Upper lobe of right lung (tissue), 1 donor: ENCODE measurements around the gene TENM3. TPM values are rescaled to one million over a fixed set of nuclear protein-coding genes. Genes with fewer than 3 reads are reported as not detected.

Experiments used
- ATAC-seq: fragments of 200-7000 bp; cut with Tn5 transposase; one replicate; pipeline ENCODE4 v1.9.1; 2020; ENCODE audit warnings: mild to moderate bottlenecking, moderate library complexity
- DNase-seq: peaks from one replicate; pipeline ENCODE4 v3.0.0-alpha.2; 2020
- H3K27ac ChIP-seq: fragments of 200-600 bp; one replicate; pipeline ENCODE4 v1.8.0; 2022
- H3K27me3 ChIP-seq: fragments of 200-600 bp; one replicate; pipeline ENCODE4 v1.8.0; 2022; ENCODE audit warnings: mild to moderate bottlenecking
- H3K36me3 ChIP-seq: fragments of 200-600 bp; one replicate; pipeline ENCODE4 v1.8.0; 2022
- H3K4me1 ChIP-seq: fragments of 200-600 bp; one replicate; pipeline ENCODE4 v1.8.0; 2022
- H3K4me3 ChIP-seq: fragments of 200-600 bp; one replicate; pipeline ENCODE4 v1.8.0; 2022; ENCODE audit warnings: mild to moderate bottlenecking
- H3K9me3 ChIP-seq: fragments of 200-600 bp; one replicate; pipeline ENCODE4 v1.8.0; 2022
- intact Hi-C: fragments of 100-400 bp; cut with DNase I; formaldehyde crosslinking; loops from one replicate; pipeline ENCODE4 v1.11.0; 2022
- total RNA-seq: library from RNA; stranded (reverse); fragmentation: NEBNext Ultra II Directional; extraction: Animal tissue kit (Norgen Biotek cat#: 25700); gene quantifications from one replicate; pipeline ENCODE4 v1.2.1, GENCODE V29; 2021
- TF ChIP-seq, protein P1 (sequence below): fragments of 200-600 bp; IDR thresholded peaks from one replicate; pipeline ENCODE4 v1.8.0; 2022; ENCODE audit warnings: antibody characterized with exemption
- donor health status: DM: no; HTN: yes; CAD: no; lungs with severe emphysema.

Gene TENM3
- total RNA-seq, 1 donor from 2014 or later: 5.6 TPM

DNA sequence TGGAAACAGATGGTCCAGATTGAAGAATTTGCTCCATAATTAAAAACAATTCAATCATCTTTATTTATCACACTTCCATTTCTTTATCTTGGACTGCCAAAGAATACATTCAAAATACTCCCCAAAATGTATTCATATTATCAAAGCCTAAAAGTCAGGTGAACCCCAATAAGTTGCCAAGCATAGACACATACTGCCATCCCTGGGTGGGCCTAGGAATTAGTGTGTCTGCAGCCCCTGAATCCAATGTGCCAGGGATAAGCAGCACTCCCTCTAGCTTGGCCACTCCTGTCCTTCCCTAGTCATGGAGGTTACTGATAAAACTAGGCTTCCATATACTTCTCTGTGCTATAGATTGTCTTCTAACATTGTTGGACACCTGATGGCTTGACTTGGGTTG is 199.9 kb downstream of the TENM3 start:
- Histone ChIP-seq H3K9me3 (no peaks in the 10 kb centered on the region), H3K4me3 (no peak overlapping the region), H3K36me3 (no peaks in the 10 kb centered on the region), H3K4me1 (no peaks in the 10 kb centered on the region), H3K27me3 (peaks cover 18% of the 10 kb centered on the region), H3K27ac (no peak overlapping the region)
- DNase-seq (no peak), ATAC-seq (no peak)
- intact Hi-C loops: no loop called here
- TF ChIP-seq, protein P1, sequence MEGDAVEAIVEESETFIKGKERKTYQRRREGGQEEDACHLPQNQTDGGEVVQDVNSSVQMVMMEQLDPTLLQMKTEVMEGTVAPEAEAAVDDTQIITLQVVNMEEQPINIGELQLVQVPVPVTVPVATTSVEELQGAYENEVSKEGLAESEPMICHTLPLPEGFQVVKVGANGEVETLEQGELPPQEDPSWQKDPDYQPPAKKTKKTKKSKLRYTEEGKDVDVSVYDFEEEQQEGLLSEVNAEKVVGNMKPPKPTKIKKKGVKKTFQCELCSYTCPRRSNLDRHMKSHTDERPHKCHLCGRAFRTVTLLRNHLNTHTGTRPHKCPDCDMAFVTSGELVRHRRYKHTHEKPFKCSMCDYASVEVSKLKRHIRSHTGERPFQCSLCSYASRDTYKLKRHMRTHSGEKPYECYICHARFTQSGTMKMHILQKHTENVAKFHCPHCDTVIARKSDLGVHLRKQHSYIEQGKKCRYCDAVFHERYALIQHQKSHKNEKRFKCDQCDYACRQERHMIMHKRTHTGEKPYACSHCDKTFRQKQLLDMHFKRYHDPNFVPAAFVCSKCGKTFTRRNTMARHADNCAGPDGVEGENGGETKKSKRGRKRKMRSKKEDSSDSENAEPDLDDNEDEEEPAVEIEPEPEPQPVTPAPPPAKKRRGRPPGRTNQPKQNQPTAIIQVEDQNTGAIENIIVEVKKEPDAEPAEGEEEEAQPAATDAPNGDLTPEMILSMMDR: no peak

DNA sequence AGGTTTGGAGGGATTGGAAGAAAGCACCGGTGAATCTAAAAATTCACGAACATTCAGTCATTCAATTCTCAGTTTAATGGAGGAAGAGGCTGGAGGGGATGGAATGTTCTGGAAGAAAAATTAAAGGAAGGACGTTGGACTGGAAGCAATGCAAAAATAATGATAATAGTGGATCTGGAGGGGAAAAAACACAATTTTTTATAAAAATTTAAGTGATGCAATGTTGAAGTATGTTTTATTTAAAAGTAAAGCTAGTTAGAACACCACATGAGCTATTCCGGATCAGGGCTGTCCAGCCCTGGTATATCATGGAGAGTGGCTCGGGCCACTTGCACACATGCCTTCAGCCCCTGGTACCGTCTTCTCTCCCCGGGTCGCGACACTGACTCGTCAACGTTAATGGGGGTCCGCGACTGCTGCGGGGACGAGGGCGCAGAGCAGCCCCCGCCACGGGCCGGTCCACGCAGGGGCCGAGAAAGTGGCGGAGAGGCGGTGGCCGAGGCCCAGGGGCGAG is 204.6 kb downstream of the TENM3 start:
- intact Hi-C loops: no loop called here
- Histone ChIP-seq H3K27me3 (peaks cover 59% of the 10 kb centered on the region), H3K4me3 (peak overlapping the region; percentile 47), H3K36me3 (no peaks in the 10 kb centered on the region), H3K27ac (no peak overlapping the region), H3K4me1 (peaks cover 5% of the 10 kb centered on the region), H3K9me3 (no peaks in the 10 kb centered on the region)
- TF ChIP-seq, protein P1: no peak
- ATAC-seq: peak; percentile 22
- no peak for DNase-seq

DNA sequence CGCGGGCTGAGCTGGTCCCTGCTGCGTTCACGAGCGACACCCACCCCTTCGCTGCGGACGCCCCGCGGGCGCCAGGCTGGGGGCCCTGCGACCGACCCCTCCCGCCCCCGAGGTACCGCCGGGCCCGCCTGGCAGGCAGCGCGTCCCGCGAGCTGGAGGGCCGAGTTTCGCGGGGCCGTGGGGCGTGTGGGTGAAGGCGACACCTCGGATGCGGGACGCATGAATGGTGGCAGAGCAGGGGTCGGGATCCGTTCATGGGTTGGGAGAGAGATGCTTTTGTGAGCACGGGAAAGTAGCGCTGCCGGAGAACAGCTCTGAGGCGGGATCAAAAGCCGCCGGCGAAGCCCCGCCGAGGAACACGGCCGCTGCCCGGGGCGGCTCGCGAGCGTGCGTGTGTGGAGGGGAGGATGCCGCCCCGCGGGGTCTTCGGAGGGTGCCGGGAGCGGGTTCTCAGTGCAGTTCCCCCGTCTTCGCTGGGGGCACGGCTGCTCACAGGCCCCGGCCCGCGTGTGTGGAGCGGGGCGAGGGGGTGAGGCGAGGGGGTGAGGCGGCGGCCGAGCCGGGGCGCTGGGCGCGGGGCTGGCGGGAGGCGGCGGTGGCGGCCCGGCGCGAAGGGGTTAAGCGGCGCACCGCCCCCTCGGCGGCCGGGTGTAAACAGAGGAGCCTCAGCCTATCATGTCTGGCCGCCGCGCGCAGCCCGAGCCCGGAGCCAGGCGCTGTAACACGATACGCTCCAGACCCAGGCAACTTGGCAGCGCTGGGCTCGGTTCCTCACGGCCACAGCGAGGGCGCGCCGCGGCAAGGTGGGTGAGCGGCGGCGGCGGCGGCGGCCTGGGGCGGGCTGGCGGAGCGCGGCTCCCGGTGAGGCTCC is 205.3 kb downstream of the TENM3 start:
- peak; percentile 89 for DNase-seq

DNA sequence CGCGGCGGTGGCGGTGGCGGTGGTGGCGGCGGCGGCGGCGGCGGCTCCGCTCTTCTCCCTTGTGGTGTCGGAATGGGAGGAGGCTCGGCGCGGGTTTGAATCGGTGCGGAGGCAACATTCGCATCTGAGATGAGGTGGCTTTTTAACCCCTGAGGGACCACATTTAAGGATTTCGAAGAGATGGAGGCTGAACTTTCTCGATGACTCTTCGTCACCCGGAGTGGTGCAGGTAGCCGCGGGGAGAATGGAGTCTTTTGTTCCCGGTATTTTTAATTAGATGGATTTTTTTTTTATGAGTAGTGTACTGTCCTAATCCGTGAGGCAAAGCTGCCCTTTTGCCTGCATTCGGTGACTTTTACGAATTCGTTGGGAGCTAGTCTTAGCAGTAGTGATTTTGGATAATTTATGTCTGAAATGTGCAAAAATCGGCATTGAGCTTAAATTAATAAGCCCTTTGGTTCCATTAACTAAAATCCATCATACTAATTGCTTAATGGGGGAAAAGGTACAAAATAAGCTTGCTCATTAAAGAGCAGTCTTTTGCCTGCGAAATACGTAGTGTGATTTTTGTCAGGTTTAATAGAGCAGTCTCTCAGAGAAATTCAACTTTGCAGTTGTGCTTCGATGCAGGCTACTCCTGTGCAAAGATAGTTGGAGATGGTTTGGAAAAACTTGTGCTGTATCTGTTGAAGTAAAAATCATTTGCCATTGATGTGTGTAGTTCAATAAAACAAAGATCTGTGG is 206.2 kb downstream of the TENM3 start:
- ATAC-seq (no peak), DNase-seq (no peak)
- peaks cover 74% of the 10 kb centered on the region for H3K27me3 ChIP-seq

More for the DNA sequence above, 205.3 kb downstream of the TENM3 start:
- TF ChIP-seq, protein P1: no peak
- Histone ChIP-seq H3K27ac (no peak overlapping the region), H3K36me3 (no peaks in the 10 kb centered on the region), H3K4me1 (peaks cover 5% of the 10 kb centered on the region), H3K27me3 (peaks cover 66% of the 10 kb centered on the region), H3K9me3 (no peaks in the 10 kb centered on the region), H3K4me3 (peak overlapping the region; percentile 47)
- intact Hi-C loops: no loop called here
- ATAC-seq: peak; percentile 96

DNA sequence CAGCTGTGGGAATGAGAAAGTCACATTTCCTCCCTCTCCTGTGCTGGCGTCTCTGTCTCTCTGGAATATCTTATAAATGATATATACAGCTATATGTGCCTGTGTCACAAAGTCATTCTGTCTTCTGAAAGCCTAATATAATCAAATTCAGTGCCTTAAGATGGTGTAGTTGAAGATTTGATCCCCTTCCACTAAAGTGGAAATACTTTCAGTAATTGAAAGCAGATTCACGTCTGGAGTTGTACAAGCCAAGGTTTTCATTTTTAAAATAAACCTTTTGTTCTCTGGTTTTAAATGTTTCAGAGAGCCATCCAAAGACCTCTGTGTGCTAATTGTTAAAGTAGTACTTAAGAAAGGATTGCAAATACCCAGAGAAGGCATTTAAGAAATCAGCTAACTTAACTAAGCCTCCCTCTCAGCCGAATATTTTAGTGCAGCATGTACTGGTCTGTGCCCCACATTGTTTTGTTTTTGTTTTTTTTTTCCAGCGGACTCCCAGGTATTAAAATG is 206.8 kb downstream of the TENM3 start:
- peaks cover 5% of the 10 kb centered on the region for H3K4me1 ChIP-seq
- no peak for DNase-seq
- peak overlapping the region; percentile 47 for H3K4me3 ChIP-seq
- TF ChIP-seq, protein P1: no peak
- ATAC-seq: no peak
- intact Hi-C loops: no loop called here
- H3K9me3 ChIP-seq: no peaks in the 10 kb centered on the region
- peaks cover 74% of the 10 kb centered on the region for H3K27me3 ChIP-seq
- H3K27ac ChIP-seq: no peak overlapping the region
- no peaks in the 10 kb centered on the region for H3K36me3 ChIP-seq

More for the DNA sequence above, 206.2 kb downstream of the TENM3 start:
- intact Hi-C loops: no loop called here
- Histone ChIP-seq H3K9me3 (no peaks in the 10 kb centered on the region), H3K4me1 (peaks cover 5% of the 10 kb centered on the region), H3K4me3 (peak overlapping the region; percentile 47), H3K27ac (no peak overlapping the region), H3K36me3 (no peaks in the 10 kb centered on the region)
- TF ChIP-seq, protein P1: no peak
